HepG2 (cell line): ENCODE data around the gene PSMA7. TPM values are rescaled to one million over a fixed set of nuclear protein-coding genes. Genes with fewer than 3 reads are reported as not detected.

Experiments used
- AHDC1 ChIP-seq: sonication (generic); formaldehyde crosslinking; IDR thresholded peaks from 2 replicates; pipeline ENCODE4 v1.5.1; 2020; ENCODE audit warnings: mild to moderate bottlenecking, missing genetic modification reagents, borderline replicate concordance
- HCFC1 ChIP-seq: fragments of 150-350 bp; IDR thresholded peaks from 2 replicates; pipeline ENCODE4 v1.6.1; 2014; ENCODE audit warnings: low read depth, low read length
- KMT2B ChIP-seq: IDR thresholded peaks from 2 replicates; pipeline ENCODE4 v1.6.1; 2016; ENCODE audit warnings: missing genetic modification reagents, missing compliant biosample characterization
- PCBP1 ChIP-seq: fragments of 200-400 bp; formaldehyde crosslinking; IDR thresholded peaks from 2 replicates; pipeline ENCODE4 v1.6.1; 2017; ENCODE audit warnings: mild to moderate bottlenecking, low read depth, low read length, borderline replicate concordance
- SP1 ChIP-seq, 2 experiments: fragments of 450-650 bp in 1 of 2; sonication (generic) in 1 of 2; formaldehyde crosslinking in 1 of 2; IDR thresholded peaks; 2 replicates each; pipeline versions ENCODE4 v1.4.0 to v1.6.1; 2016 to 2020; ENCODE audit warnings: missing genetic modification reagents in 1 of 2
- TEAD3 ChIP-seq: optimal IDR thresholded peaks from 2 replicates; pipeline ENCODE3; 2016; ENCODE audit warnings: borderline replicate concordance
- ZNF546 ChIP-seq: sonication (generic); formaldehyde crosslinking; conservative IDR thresholded peaks from 2 replicates; pipeline ENCODE4 v1.8.1; 2023; ENCODE audit warnings: mild to moderate bottlenecking, missing genetic modification reagents
- ZNF570 ChIP-seq: sonication (generic); formaldehyde crosslinking; IDR thresholded peaks from 2 replicates; pipeline ENCODE4 v1.4.0; 2020; ENCODE audit warnings: mild to moderate bottlenecking, missing genetic modification reagents, borderline replicate concordance
- polyA plus RNA-seq, 8 experiments: library from polyadenylated mRNA; depleted of rRNA in 3 of 8; stranded (reverse) in 7 of 8; unstranded in 1 of 8; fragments of >200 nt; fragmentation: Illumina TruSeq in 4 of 8; extraction: Trizol in 4 of 8; gene quantifications; 2 replicates each; pipeline versions ENCODE4 v1.2.1 to v1.2.3, GENCODE V29; 2011 to 2016; ENCODE audit warnings: low read depth in 4 of 8, missing spikeins in 1 of 8, mixed read lengths in 1 of 8; ENCODE audit not compliant: insufficient read depth in 1 of 8
- total RNA-seq, 5 experiments: library from RNA; depleted of rRNA; stranded (reverse); fragments of >200 nt; fragmentation: Illumina TruSeq; extraction: Trizol; gene quantifications; 2 replicates each; pipeline ENCODE4 v1.2.3, GENCODE V29; 2016; ENCODE audit warnings: low read depth in 1 of 5
- TF ChIP-seq, protein P1 (sequence below): sonication (generic); formaldehyde crosslinking; IDR thresholded peaks from 2 replicates; pipeline ENCODE4 v1.5.1; 2020; ENCODE audit warnings: missing genetic modification reagents, mild to moderate bottlenecking, borderline replicate concordance
- TF ChIP-seq, protein P2 (sequence below): sonication (generic); formaldehyde crosslinking; IDR thresholded peaks from 2 replicates; pipeline ENCODE4 v1.5.1; 2020; ENCODE audit warnings: missing genetic modification reagents, mild to moderate bottlenecking, borderline replicate concordance
- TF ChIP-seq, protein P3 (sequence below): sonication (generic); formaldehyde crosslinking; IDR thresholded peaks from 2 replicates; pipeline ENCODE4 v1.4.0; 2020; ENCODE audit warnings: missing genetic modification reagents
- TF ChIP-seq, protein P4 (sequence below): fragments of 450-650 bp; IDR thresholded peaks from 2 replicates; pipeline ENCODE4 v1.6.1; 2017

PSMA7 gene
- total and polyA plus RNA-seq, 2 of the 13 experiments (the other 11 are each of a cell fraction or from before 2014, with no cell fraction given) = 531 to 631 TPM

- TF ChIP-seq, protein P1, sequence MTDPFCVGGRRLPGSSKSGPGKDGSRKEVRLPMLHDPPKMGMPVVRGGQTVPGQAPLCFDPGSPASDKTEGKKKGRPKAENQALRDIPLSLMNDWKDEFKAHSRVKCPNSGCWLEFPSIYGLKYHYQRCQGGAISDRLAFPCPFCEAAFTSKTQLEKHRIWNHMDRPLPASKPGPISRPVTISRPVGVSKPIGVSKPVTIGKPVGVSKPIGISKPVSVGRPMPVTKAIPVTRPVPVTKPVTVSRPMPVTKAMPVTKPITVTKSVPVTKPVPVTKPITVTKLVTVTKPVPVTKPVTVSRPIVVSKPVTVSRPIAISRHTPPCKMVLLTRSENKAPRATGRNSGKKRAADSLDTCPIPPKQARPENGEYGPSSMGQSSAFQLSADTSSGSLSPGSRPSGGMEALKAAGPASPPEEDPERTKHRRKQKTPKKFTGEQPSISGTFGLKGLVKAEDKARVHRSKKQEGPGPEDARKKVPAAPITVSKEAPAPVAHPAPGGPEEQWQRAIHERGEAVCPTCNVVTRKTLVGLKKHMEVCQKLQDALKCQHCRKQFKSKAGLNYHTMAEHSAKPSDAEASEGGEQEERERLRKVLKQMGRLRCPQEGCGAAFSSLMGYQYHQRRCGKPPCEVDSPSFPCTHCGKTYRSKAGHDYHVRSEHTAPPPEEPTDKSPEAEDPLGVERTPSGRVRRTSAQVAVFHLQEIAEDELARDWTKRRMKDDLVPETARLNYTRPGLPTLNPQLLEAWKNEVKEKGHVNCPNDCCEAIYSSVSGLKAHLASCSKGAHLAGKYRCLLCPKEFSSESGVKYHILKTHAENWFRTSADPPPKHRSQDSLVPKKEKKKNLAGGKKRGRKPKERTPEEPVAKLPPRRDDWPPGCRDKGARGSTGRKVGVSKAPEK (CRISPR knock-in tag) = peak; percentile 94
- TF ChIP-seq, protein P2, sequence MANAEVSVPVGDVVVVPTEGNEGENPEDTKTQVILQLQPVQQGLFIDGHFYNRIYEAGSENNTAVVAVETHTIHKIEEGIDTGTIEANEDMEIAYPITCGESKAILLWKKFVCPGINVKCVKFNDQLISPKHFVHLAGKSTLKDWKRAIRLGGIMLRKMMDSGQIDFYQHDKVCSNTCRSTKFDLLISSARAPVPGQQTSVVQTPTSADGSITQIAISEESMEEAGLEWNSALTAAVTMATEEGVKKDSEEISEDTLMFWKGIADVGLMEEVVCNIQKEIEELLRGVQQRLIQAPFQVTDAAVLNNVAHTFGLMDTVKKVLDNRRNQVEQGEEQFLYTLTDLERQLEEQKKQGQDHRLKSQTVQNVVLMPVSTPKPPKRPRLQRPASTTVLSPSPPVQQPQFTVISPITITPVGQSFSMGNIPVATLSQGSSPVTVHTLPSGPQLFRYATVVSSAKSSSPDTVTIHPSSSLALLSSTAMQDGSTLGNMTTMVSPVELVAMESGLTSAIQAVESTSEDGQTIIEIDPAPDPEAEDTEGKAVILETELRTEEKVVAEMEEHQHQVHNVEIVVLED (CRISPR knock-in tag) = peak; percentile 92
- TF ChIP-seq ZNF570 (CRISPR knock-in tag) = no peak; the same call in 1 of the 2 replicates
- 0 out of 2 replicates have a peak, but pooled peaks have one; percentile 61 for TF ChIP-seq AHDC1 (CRISPR knock-in tag)
- TF ChIP-seq, protein P3, sequence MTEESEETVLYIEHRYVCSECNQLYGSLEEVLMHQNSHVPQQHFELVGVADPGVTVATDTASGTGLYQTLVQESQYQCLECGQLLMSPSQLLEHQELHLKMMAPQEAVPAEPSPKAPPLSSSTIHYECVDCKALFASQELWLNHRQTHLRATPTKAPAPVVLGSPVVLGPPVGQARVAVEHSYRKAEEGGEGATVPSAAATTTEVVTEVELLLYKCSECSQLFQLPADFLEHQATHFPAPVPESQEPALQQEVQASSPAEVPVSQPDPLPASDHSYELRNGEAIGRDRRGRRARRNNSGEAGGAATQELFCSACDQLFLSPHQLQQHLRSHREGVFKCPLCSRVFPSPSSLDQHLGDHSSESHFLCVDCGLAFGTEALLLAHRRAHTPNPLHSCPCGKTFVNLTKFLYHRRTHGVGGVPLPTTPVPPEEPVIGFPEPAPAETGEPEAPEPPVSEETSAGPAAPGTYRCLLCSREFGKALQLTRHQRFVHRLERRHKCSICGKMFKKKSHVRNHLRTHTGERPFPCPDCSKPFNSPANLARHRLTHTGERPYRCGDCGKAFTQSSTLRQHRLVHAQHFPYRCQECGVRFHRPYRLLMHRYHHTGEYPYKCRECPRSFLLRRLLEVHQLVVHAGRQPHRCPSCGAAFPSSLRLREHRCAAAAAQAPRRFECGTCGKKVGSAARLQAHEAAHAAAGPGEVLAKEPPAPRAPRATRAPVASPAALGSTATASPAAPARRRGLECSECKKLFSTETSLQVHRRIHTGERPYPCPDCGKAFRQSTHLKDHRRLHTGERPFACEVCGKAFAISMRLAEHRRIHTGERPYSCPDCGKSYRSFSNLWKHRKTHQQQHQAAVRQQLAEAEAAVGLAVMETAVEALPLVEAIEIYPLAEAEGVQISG (CRISPR knock-in tag) = peak; percentile 97
- TF ChIP-seq, protein P4, sequence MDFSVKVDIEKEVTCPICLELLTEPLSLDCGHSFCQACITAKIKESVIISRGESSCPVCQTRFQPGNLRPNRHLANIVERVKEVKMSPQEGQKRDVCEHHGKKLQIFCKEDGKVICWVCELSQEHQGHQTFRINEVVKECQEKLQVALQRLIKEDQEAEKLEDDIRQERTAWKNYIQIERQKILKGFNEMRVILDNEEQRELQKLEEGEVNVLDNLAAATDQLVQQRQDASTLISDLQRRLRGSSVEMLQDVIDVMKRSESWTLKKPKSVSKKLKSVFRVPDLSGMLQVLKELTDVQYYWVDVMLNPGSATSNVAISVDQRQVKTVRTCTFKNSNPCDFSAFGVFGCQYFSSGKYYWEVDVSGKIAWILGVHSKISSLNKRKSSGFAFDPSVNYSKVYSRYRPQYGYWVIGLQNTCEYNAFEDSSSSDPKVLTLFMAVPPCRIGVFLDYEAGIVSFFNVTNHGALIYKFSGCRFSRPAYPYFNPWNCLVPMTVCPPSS = no peak
- TF ChIP-seq HCFC1 = peak; percentile 78
- peak; percentile 88 for TF ChIP-seq ZNF546 (CRISPR knock-in tag)
- TF ChIP-seq SP1 (IDR thresholded peaks at IDR 0.05) = no peak
- TF ChIP-seq SP1 (CRISPR knock-in tag; IDR thresholded peaks at IDR 0.05) = peak; percentile 57; the same call in 1 of the 2 replicates
- TF ChIP-seq TEAD3 (CRISPR knock-in tag) = peak; percentile 79
- peak; percentile 98 for TF ChIP-seq KMT2B (CRISPR knock-in tag)
- peak; percentile 96; the same call in 1 of the 2 replicates for TF ChIP-seq PCBP1
These were observed 39.6 kb upstream of the PSMA7 start, which contains the start of gene MTG2 (continued) for GRCh38 chr20:62182469-62183425.
